B cell (primary cell): Measurements from ENCODE around the gene KIF26B.

Experiments used
- EZH2 ChIP-seq: IDR thresholded peaks from 2 replicates; pipeline ENCODE4 v1.6.1; 2012; ENCODE audit warnings: borderline replicate concordance, low read depth, mild to moderate bottlenecking, moderate library complexity, low read length; ENCODE audit not compliant: insufficient read depth, poor library complexity, severe bottlenecking
- TF ChIP-seq, protein P1 (sequence below): fragments of 200-600 bp; IDR thresholded peaks from one replicate; pipeline ENCODE4 v1.8.0; 2022; ENCODE audit warnings: antibody characterized with exemption, mild to moderate bottlenecking

DNA sequence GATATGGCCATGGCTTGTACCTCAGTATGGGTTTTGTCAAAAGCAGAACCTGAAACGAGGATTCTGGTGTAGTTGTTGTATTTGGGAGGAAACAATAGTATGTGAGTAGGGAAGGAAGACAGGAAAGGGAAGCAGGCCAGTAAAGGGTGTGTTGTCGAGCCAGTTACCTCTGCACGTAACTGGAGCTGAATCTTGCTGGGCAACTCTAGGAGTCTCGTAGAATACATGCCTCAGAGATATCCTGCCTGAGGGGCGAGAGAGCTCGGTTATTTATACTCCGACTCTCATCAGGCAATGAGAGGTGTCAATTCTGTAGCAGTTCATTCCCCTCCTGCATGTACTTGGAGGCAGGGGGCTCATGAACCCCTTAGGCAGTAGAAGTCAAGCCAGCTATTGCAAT, 45.9 kb upstream of the KIF26B start:
- TF ChIP-seq, protein P1, sequence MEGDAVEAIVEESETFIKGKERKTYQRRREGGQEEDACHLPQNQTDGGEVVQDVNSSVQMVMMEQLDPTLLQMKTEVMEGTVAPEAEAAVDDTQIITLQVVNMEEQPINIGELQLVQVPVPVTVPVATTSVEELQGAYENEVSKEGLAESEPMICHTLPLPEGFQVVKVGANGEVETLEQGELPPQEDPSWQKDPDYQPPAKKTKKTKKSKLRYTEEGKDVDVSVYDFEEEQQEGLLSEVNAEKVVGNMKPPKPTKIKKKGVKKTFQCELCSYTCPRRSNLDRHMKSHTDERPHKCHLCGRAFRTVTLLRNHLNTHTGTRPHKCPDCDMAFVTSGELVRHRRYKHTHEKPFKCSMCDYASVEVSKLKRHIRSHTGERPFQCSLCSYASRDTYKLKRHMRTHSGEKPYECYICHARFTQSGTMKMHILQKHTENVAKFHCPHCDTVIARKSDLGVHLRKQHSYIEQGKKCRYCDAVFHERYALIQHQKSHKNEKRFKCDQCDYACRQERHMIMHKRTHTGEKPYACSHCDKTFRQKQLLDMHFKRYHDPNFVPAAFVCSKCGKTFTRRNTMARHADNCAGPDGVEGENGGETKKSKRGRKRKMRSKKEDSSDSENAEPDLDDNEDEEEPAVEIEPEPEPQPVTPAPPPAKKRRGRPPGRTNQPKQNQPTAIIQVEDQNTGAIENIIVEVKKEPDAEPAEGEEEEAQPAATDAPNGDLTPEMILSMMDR: no peak
- TF ChIP-seq EZH2: no peak
